IMR-90 (cell line): Measurements from ENCODE around the gene OPRM1. TPM values are rescaled to one million over a fixed set of nuclear protein-coding genes. Genes with fewer than 3 reads are reported as not detected.

ENCODE experiments used
- ATAC-seq: fragments of 200-7000 bp; cut with Tn5 transposase; 2 replicates; pipeline ENCODE4 v1.9.1; 2020; ENCODE audit warnings: low read depth, mild to moderate bottlenecking, moderate library complexity
- BruUV-seq: library from RNA; stranded (reverse); fragments of 400-500 nt; replicated peaks from 2 replicates; lab custom pipeline; 2021; lab: Mats Ljungman, UMichigan
- CTCF ChIA-PET: fragments of 300-600 bp; formaldehyde crosslinking; extraction: SDS; loops from one replicate; lab custom pipeline; 2021; ENCODE audit warnings: antibody characterized with exemption; lab: Yijun Ruan, JAX
- POLR2A ChIA-PET: fragments of 300-600 bp; sonication (Branson Sonifier 250); formaldehyde crosslinking; loops from one replicate; lab custom pipeline; 2022; ENCODE audit warnings: antibody characterized with exemption; ENCODE audit not compliant: unreplicated experiment; lab: Charles Lee
- DNase-seq: peaks from one replicate; pipeline ENCODE4 v3.0.0; 2013
- H2AFZ ChIP-seq: replicated peaks from 2 replicates; pipeline ENCODE3; 2013; ENCODE audit warnings: low read length, mild to moderate bottlenecking; ENCODE audit not compliant: poor library complexity
- H2AK5ac ChIP-seq: 2 replicates; pipeline ENCODE4 v1.6.1; 2013; ENCODE audit warnings: low read depth, low read length, inconsistent platforms
- H2AK9ac ChIP-seq: replicated peaks from 2 replicates; pipeline ENCODE3; 2013; ENCODE audit warnings: mild to moderate bottlenecking, low read depth, low read length, moderate library complexity; ENCODE audit not compliant: poor library complexity
- H2BK120ac ChIP-seq: 2 replicates; pipeline ENCODE4 v1.6.1; 2013; ENCODE audit warnings: low read depth, low read length, inconsistent platforms
- H2BK15ac ChIP-seq: 3 replicates; pipeline ENCODE4 v1.6.1; 2013; ENCODE audit warnings: low read depth, low read length, inconsistent platforms
- H2BK20ac ChIP-seq: 2 replicates; pipeline ENCODE4 v1.6.1; 2013; ENCODE audit warnings: low read depth, mild to moderate bottlenecking, inconsistent platforms, low read length, moderate library complexity
- H2BK5ac ChIP-seq: 2 replicates; pipeline ENCODE4 v1.6.1; 2013; ENCODE audit warnings: mild to moderate bottlenecking, low read depth, low read length, inconsistent platforms; ENCODE audit not compliant: poor library complexity, severe bottlenecking
- H3K14ac ChIP-seq: replicated peaks from 2 replicates; pipeline ENCODE4 v1.6.1; 2013; ENCODE audit warnings: low read depth, low read length, inconsistent platforms
- H3K18ac ChIP-seq: 2 replicates; pipeline ENCODE4 v1.6.1; 2013; ENCODE audit warnings: low read depth, low read length, control low read depth
- H3K23ac ChIP-seq: 2 replicates; pipeline ENCODE4 v1.6.1; 2013; ENCODE audit warnings: low read depth, low read length, inconsistent platforms
- H3K27ac ChIP-seq: 2 replicates; pipeline ENCODE4 v1.5.1; 2013; ENCODE audit warnings: mild to moderate bottlenecking, control low read depth, low read length; ENCODE audit not compliant: insufficient read depth
- H3K27me3 ChIP-seq: 2 replicates; pipeline ENCODE4 v1.6.1; 2013; ENCODE audit warnings: low read length; ENCODE audit not compliant: control insufficient read depth, insufficient read depth
- H3K36me3 ChIP-seq: 2 replicates; pipeline ENCODE4 v1.6.1; 2013; ENCODE audit warnings: low read length, mixed read lengths; ENCODE audit not compliant: control insufficient read depth, insufficient read depth
- H3K4ac ChIP-seq: 2 replicates; pipeline ENCODE4 v1.6.1; 2013; ENCODE audit warnings: low read depth, low read length, inconsistent platforms
- H3K4me1 ChIP-seq: 2 replicates; pipeline ENCODE4 v1.6.1; 2013; ENCODE audit warnings: low read length, mixed read lengths; ENCODE audit not compliant: control insufficient read depth, insufficient read depth
- H3K4me2 ChIP-seq: 2 replicates; pipeline ENCODE4 v1.6.1; 2013; ENCODE audit warnings: low read depth, mild to moderate bottlenecking, control low read depth, low read length, moderate library complexity
- H3K4me3 ChIP-seq: 2 replicates; pipeline ENCODE4 v1.5.1; 2013; ENCODE audit warnings: low read depth, mild to moderate bottlenecking, control low read depth, low read length, moderate library complexity; ENCODE audit not compliant: insufficient read depth
- H3K56ac ChIP-seq: 2 replicates; pipeline ENCODE4 v1.6.1; 2013; ENCODE audit warnings: low read length, inconsistent platforms; ENCODE audit not compliant: insufficient read depth; ENCODE audit errors: extremely low read depth
- H3K79me1 ChIP-seq, 2 experiments: 2 replicates each; pipeline ENCODE4 v1.6.1; 2013; ENCODE audit warnings: low read length in 2 of 2, inconsistent platforms in 1 of 2, low read depth in 1 of 2
- H3K9ac ChIP-seq: 2 replicates; pipeline ENCODE4 v1.6.1; 2013; ENCODE audit warnings: low read depth, low read length, control low read depth
- H3K9me1 ChIP-seq: 2 replicates; pipeline ENCODE4 v1.6.1; 2013; ENCODE audit warnings: low read length, inconsistent platforms; ENCODE audit not compliant: insufficient read depth
- H3K9me3 ChIP-seq: 2 replicates; pipeline ENCODE4 v1.6.1; 2013; ENCODE audit warnings: low read length; ENCODE audit not compliant: control insufficient read depth, insufficient read depth
- H4K20me1 ChIP-seq: 2 replicates; pipeline ENCODE4 v1.6.1; 2013; ENCODE audit warnings: low read length, inconsistent platforms; ENCODE audit not compliant: insufficient read depth
- H4K5ac ChIP-seq: 2 replicates; pipeline ENCODE4 v1.6.1; 2013; ENCODE audit warnings: mild to moderate bottlenecking, low read depth, low read length, control low read depth
- H4K8ac ChIP-seq, 2 experiments: 2 replicates each; pipeline ENCODE4 v1.6.1; 2013; ENCODE audit warnings: low read depth in 2 of 2, low read length in 2 of 2, control low read depth in 1 of 2, inconsistent platforms in 1 of 2
- H4K91ac ChIP-seq: 2 replicates; pipeline ENCODE4 v1.6.1; 2013; ENCODE audit warnings: low read depth, low read length, inconsistent platforms; ENCODE audit not compliant: insufficient read depth
- POLR2A ChIP-seq: IDR thresholded peaks from 2 replicates; pipeline ENCODE4 v1.6.1; 2012; ENCODE audit warnings: mild to moderate bottlenecking, low read depth, low read length
- WGBS, 2 experiments: methylation state at CpG; one replicate each; pipeline versions ENCODE4 v1.1.5 to v1.1.7; 2013; ENCODE audit warnings: missing lambda C conversion rate in 2 of 2; ENCODE audit not compliant: insufficient read length in 1 of 2; ENCODE audit errors: extremely low coverage in 2 of 2; 5-methylcytosine and 5-hydroxymethylcytosine counted together
- dilution Hi-C: fragments of 300-500 bp; cut with HindIII; formaldehyde crosslinking; loops from one replicate; pipeline ENCODE4 v1.14.3; 2018; ENCODE audit warnings: low sequenced_read_pairs; ENCODE audit not compliant: unreplicated experiment
- in situ Hi-C: fragments of 300-500 bp; cut with MboI; formaldehyde crosslinking; loops from 3 replicates; pipeline ENCODE4 v1.14.3; 2019; ENCODE audit warnings: low sequenced_read_pairs, inconsistent platforms, mixed read lengths
- intact Hi-C: fragments of 100-400 bp; cut with micrococcal nuclease; formaldehyde crosslinking; loops from 2 replicates; pipeline ENCODE4 v1.10.0; 2022
- polyA plus RNA-seq, 3 experiments: library from polyadenylated mRNA; depleted of rRNA; stranded (reverse); fragments of >200 nt; gene quantifications; 2 replicates each; pipeline ENCODE4 v1.2.3, GENCODE V29; 2012; ENCODE audit warnings: low replicate concordance in 1 of 3
- total RNA-seq: library from RNA; depleted of rRNA; stranded (reverse); fragments of >200 nt; gene quantifications from 2 replicates; pipeline ENCODE4 v1.2.3, GENCODE V29; 2012

OPRM1 gene
- total and polyA plus RNA-seq, 2 of the 4 experiments (the other 2 are of a cell fraction), result not detected

- no peaks in the 10 kb centered on the region for H4K20me1 ChIP-seq
Observed at GRCh38 chr6:154165478-154165877, 126.4 kb downstream of the OPRM1 start.

More at GRCh38 chr6:154165478-154165877, 126.4 kb downstream of the OPRM1 start:
- H3K23ac ChIP-seq, result no peak overlapping the region
- H3K9me3 ChIP-seq, result no peaks in the 10 kb centered on the region
- CTCF ChIA-PET, result interaction anchor here (0.8 kb wide), 1 partner anchor 112 kb away, joined by 3 read pairs; no protein-coding TSS in a partner anchor
- POLR2A ChIA-PET, result no interaction called here
- H3K36me3 ChIP-seq, result no peaks in the 10 kb centered on the region
- in situ Hi-C loops (loop anchor here (25.0 kb wide), 1 partner anchor 1128 kb away; no protein-coding TSS in a partner anchor), dilution Hi-C loops (loop anchor here (25.0 kb wide), 1 partner anchor 197 kb away; the partner anchor contains the start of gene IPCEF1), intact Hi-C loops (no loop called here)
- H3K79me1 ChIP-seq, result no peaks in the 10 kb centered on the region
- WGBS, 2 experiments, result 33% methylated on average over 1 of the region's 2 CpGs; no CpG with 5 or more reads in 1 of the 2 experiments
- BruUV-seq, result no TSS peak
- no peak overlapping the region for H3K4me2 ChIP-seq
- no peak overlapping the region for H3K14ac ChIP-seq
- no peak overlapping the region for H3K4ac ChIP-seq
- no peaks in the 10 kb centered on the region for H3K9me1 ChIP-seq
- no peak overlapping the region for H2BK120ac ChIP-seq
- H3K9ac ChIP-seq, result no peak overlapping the region
- H2AK9ac ChIP-seq, result no peak overlapping the region
- DNase-seq (no peak), ATAC-seq (no peak)
- TF ChIP-seq POLR2A, result no peak
- no peak overlapping the region for H3K18ac ChIP-seq
- no peak overlapping the region for H3K4me3 ChIP-seq
- no peak overlapping the region for H2BK15ac ChIP-seq
- no peak overlapping the region for H4K91ac ChIP-seq
- 0 out of 4 replicates have a peak overlapping the region, but pooled peaks of 1 of the 2 experiments have one; percentile 7 for H4K8ac ChIP-seq
- H2AK5ac ChIP-seq, result no peak overlapping the region
- no peak overlapping the region for H3K27ac ChIP-seq
- H2BK5ac ChIP-seq, result no peak overlapping the region
- no peak overlapping the region for H2AFZ ChIP-seq
- H4K5ac ChIP-seq, result no peak overlapping the region
- no peaks in the 10 kb centered on the region for H3K27me3 ChIP-seq
- no peak overlapping the region for H3K56ac ChIP-seq
- H2BK20ac ChIP-seq, result no peak overlapping the region
- peaks cover 4% of the 10 kb centered on the region; the same call in 1 of the 2 replicates for H3K4me1 ChIP-seq
